PC-9 (cell line): ENCODE results near the gene CDCA7. TPM values are rescaled to one million over a fixed set of nuclear protein-coding genes. Genes with fewer than 3 reads are reported as not detected.

Experiments used
- BruUV-seq: library from RNA; stranded (reverse); fragments of 400-500 nt; replicated peaks from 2 replicates; lab custom pipeline; 2021; lab: Mats Ljungman, UMichigan
- CTCF ChIA-PET: fragments of 300-600 bp; sonication (Branson Sonifier 250); formaldehyde crosslinking; loops from one replicate; lab custom pipeline; 2022; ENCODE audit warnings: antibody characterized with exemption; lab: Charles Lee
- POLR2A ChIA-PET: fragments of 300-600 bp; sonication (Branson Sonifier 250); formaldehyde crosslinking; loops from one replicate; lab custom pipeline; 2022; ENCODE audit warnings: antibody characterized with exemption; ENCODE audit not compliant: unreplicated experiment; lab: Charles Lee
- DNase-seq, 2 experiments: peaks; one replicate each; pipeline versions ENCODE4 v3.0.0 to v3.0.0-alpha.2; 2015 to 2022; ENCODE audit warnings: mixed read lengths in 1 of 2
- H2AFZ ChIP-seq: fragments of 200-600 bp; sonication (generic); 2 replicates; pipeline ENCODE4 v1.8.1; 2017; ENCODE audit warnings: antibody characterized with exemption
- H3F3A ChIP-seq: fragments of 200-600 bp; sonication (generic); 2 replicates; pipeline ENCODE4 v1.8.1; 2017; ENCODE audit warnings: antibody characterized with exemption, mild to moderate bottlenecking, low read depth; ENCODE audit not compliant: insufficient read depth
- H3K27ac ChIP-seq: fragments of 200-600 bp; sonication (generic); 2 replicates; pipeline ENCODE4 v1.6.1; 2016; ENCODE audit warnings: mixed run types
- H3K27me3 ChIP-seq: fragments of 200-600 bp; sonication (generic); 2 replicates; pipeline ENCODE4 v1.6.1; 2016; ENCODE audit warnings: low read depth, mixed run types; ENCODE audit not compliant: insufficient read depth
- H3K36me3 ChIP-seq: fragments of 200-600 bp; sonication (generic); 2 replicates; pipeline ENCODE4 v1.6.1; 2016; ENCODE audit warnings: low read depth, mixed run types
- H3K4me1 ChIP-seq: fragments of 200-600 bp; sonication (generic); replicated peaks from 2 replicates; pipeline ENCODE4 v1.6.1; 2016; ENCODE audit warnings: mixed run types; ENCODE audit not compliant: insufficient read depth
- H3K4me2 ChIP-seq: fragments of 200-600 bp; sonication (generic); 2 replicates; pipeline ENCODE4 v1.6.1; 2017; ENCODE audit warnings: mixed run types
- H3K4me3 ChIP-seq: fragments of 200-600 bp; sonication (generic); 2 replicates; pipeline ENCODE4 v1.6.1; 2016; ENCODE audit warnings: mixed run types
- H3K79me2 ChIP-seq: fragments of 200-600 bp; sonication (generic); 2 replicates; pipeline ENCODE4 v1.6.1; 2017; ENCODE audit warnings: low read depth, mixed run types
- H3K9me2 ChIP-seq: fragments of 200-600 bp; sonication (generic); 2 replicates; pipeline ENCODE4 v1.8.1; 2017; ENCODE audit warnings: mild to moderate bottlenecking; ENCODE audit not compliant: insufficient read depth
- H3K9me3 ChIP-seq: fragments of 200-600 bp; sonication (generic); 2 replicates; pipeline ENCODE4 v1.8.1; 2016; ENCODE audit warnings: low read depth; ENCODE audit not compliant: insufficient read depth
- H4K20me1 ChIP-seq: fragments of 200-600 bp; sonication (generic); 2 replicates; pipeline ENCODE4 v1.8.1; 2017; ENCODE audit not compliant: insufficient read depth
- EZH2 ChIP-seq: fragments of 200-600 bp; sonication (generic); IDR thresholded peaks from 2 replicates; pipeline ENCODE4 v1.8.0; 2017; ENCODE audit warnings: antibody characterized with exemption, low read depth
- intact Hi-C: fragments of 100-400 bp; cut with micrococcal nuclease; formaldehyde crosslinking; loops from one replicate; pipeline ENCODE4 v1.10.0; 2022; ENCODE audit not compliant: unreplicated experiment
- total RNA-seq: library from RNA; stranded (reverse); gene quantifications from 2 replicates; pipeline ENCODE4 v1.2.3, GENCODE V29; 2021
- TF ChIP-seq, protein P1 (sequence below): fragments of 200-600 bp; sonication (generic); conservative IDR thresholded peaks from 2 replicates; pipeline ENCODE4 v1.6.1; 2017; ENCODE audit warnings: mixed run types, antibody characterized with exemption, mild to moderate bottlenecking, moderate library complexity

CDCA7 gene
- total RNA-seq, 1 experiment from 2014 or later = 34.2 TPM

DNA sequence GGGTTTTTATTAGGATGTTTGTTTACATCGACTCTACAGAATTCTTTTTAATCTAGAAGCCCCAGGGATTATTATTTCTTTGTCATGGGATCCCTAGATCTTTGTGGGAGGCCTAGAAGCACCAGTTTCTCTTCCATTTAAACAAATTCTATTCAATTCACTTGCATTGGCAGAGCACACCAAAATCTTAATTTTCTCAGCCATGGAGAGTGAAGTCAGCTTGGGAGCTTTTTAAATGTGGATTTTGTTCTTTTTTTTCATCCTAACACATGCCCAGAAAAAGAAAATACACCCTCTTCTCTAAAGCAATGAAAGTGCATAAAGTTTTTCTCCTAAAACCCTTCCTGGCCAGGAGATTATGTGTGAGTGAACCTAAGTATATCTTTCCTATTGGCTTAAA lies 38.5 kb downstream of the CDCA7 start:
- Histone ChIP-seq H3K27ac (no peak overlapping the region), H3K27me3 (no peaks in the 10 kb centered on the region), H3K4me2 (no peak overlapping the region), H3K9me3 (no peaks in the 10 kb centered on the region), H3K36me3 (no peaks in the 10 kb centered on the region), H2AFZ (no peak overlapping the region), H3K4me3 (no peak overlapping the region), H3K4me1 (no peaks in the 10 kb centered on the region), H4K20me1 (no peaks in the 10 kb centered on the region), H3K79me2 (no peaks in the 10 kb centered on the region), H3F3A (no peaks in the 10 kb centered on the region), H3K9me2 (no peaks in the 10 kb centered on the region)
- TF ChIP-seq, protein P1, sequence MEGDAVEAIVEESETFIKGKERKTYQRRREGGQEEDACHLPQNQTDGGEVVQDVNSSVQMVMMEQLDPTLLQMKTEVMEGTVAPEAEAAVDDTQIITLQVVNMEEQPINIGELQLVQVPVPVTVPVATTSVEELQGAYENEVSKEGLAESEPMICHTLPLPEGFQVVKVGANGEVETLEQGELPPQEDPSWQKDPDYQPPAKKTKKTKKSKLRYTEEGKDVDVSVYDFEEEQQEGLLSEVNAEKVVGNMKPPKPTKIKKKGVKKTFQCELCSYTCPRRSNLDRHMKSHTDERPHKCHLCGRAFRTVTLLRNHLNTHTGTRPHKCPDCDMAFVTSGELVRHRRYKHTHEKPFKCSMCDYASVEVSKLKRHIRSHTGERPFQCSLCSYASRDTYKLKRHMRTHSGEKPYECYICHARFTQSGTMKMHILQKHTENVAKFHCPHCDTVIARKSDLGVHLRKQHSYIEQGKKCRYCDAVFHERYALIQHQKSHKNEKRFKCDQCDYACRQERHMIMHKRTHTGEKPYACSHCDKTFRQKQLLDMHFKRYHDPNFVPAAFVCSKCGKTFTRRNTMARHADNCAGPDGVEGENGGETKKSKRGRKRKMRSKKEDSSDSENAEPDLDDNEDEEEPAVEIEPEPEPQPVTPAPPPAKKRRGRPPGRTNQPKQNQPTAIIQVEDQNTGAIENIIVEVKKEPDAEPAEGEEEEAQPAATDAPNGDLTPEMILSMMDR = no peak
- no peak for TF ChIP-seq EZH2
- BruUV-seq = no TSS peak
- no peak for DNase-seq
- CTCF ChIA-PET = no interaction called here
- intact Hi-C loops = loop anchor here (10.0 kb wide), 1 partner anchor 458 kb away; no protein-coding TSS in a partner anchor
- POLR2A ChIA-PET = no interaction called here

DNA sequence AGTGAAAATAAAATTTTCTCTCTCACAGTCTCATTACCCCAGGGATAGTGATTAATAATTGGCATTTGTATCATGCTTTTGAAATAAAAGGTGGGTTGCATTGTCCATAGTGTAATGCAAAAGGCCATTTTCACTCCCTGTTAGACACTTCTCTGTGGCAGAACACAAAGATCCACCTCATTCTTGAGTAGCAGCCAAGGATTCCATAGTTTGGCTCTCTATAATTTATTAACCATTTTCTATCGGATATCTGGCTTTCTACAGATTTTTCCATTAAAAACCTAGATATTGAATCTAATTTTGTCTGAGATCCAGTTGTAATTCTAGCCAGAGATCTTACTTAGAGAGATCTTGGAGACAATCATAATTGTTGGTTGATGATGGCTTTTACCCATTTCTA lies 39.0 kb downstream of the CDCA7 start:
- CTCF ChIA-PET = no interaction called here
- intact Hi-C loops = loop anchor here (10.0 kb wide), 1 partner anchor 459 kb away; no protein-coding TSS in a partner anchor
- Histone ChIP-seq H3K9me2 (no peaks in the 10 kb centered on the region), H3K27me3 (no peaks in the 10 kb centered on the region), H3K79me2 (no peaks in the 10 kb centered on the region), H3K36me3 (no peaks in the 10 kb centered on the region), H3K4me2 (no peak overlapping the region), H2AFZ (no peak overlapping the region), H3K9me3 (no peaks in the 10 kb centered on the region), H4K20me1 (no peaks in the 10 kb centered on the region), H3K4me3 (no peak overlapping the region), H3K4me1 (no peaks in the 10 kb centered on the region), H3F3A (no peaks in the 10 kb centered on the region), H3K27ac (no peak overlapping the region)
- no peak for DNase-seq
- no peak for TF ChIP-seq EZH2
- TF ChIP-seq, protein P1 = no peak
- POLR2A ChIA-PET = no interaction called here
- BruUV-seq = no TSS peak

DNA sequence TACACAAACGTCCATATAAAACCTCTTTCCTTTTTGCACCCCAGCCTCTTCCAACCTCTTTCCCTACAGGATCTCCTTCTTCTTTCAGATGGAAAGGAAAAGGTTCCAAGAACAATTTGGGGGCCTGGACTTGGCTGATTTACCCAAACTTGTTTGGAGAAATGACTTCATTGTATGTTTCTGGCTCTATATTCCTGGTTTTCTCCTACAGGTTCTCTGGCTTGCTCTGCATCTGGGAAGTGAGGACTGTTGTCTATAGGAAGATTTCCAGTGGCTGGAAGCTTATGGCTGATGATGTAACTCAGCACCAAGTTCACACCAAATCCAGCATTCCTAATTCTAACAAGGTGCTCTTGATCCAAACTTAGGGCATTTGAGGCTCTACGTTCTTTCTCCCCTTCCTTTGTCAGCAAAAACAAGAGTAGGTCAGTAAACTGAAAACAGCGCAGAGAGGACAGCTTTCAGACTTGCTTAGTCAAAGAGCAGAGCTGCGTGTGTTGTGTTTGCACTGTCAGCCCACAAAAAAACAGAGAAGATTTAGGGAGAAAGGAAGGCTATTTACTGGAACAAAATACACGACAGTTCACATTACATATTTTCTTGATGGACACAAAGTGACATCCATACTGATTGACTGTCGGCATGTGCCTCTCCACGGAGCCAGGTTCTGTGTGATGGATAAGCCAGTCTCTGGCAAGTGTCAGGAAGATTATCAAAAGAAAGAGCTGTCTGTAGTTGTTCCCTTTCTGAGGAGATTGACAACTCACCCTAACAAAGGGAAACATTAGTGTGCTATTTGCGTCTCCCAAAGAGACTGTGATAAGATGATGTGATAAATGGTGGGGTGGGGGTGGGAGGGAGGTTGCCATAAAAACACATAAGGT lies 39.7 kb downstream of the CDCA7 start:
- H3K9me3 ChIP-seq = no peaks in the 10 kb centered on the region
- intact Hi-C loops = loop anchor here (10.0 kb wide), 1 partner anchor 460 kb away; no protein-coding TSS in a partner anchor
- CTCF ChIA-PET = interaction anchor here (0.7 kb wide), 1 partner anchor 8 kb away, joined by 3 read pairs; no protein-coding TSS in a partner anchor
- no peak for DNase-seq
- H4K20me1 ChIP-seq = no peaks in the 10 kb centered on the region
- POLR2A ChIA-PET = no interaction called here
- no peak overlapping the region for H3K4me3 ChIP-seq
- H3K27me3 ChIP-seq = no peaks in the 10 kb centered on the region
- H3K36me3 ChIP-seq = no peaks in the 10 kb centered on the region
- no TSS peak for BruUV-seq
- no peak overlapping the region for H3K4me2 ChIP-seq
- H3K9me2 ChIP-seq = no peaks in the 10 kb centered on the region
- no peaks in the 10 kb centered on the region for H3K79me2 ChIP-seq
- no peak for TF ChIP-seq EZH2
- TF ChIP-seq, protein P1 = no peak
- no peaks in the 10 kb centered on the region for H3K4me1 ChIP-seq
- no peak overlapping the region for H2AFZ ChIP-seq
- H3F3A ChIP-seq = no peaks in the 10 kb centered on the region
- H3K27ac ChIP-seq = no peak overlapping the region
